Ishikawa (cell line): ENCODE measurements around the gene IP6K3.

Experiments used
- CEBPB ChIP-seq: IDR thresholded peaks from 2 replicates; pipeline ENCODE4 v1.6.1; 2012
- CREB1 ChIP-seq: IDR thresholded peaks from 2 replicates; pipeline ENCODE4 v1.6.1; 2012; ENCODE audit warnings: low read depth
- EGR1 ChIP-seq: IDR thresholded peaks from 2 replicates; pipeline ENCODE4 v1.6.1; 2012
- EP300 ChIP-seq: IDR thresholded peaks from 2 replicates; pipeline ENCODE4 v1.6.1; 2012; ENCODE audit warnings: borderline replicate concordance
- FOXM1 ChIP-seq: IDR thresholded peaks from 2 replicates; pipeline ENCODE4 v1.6.1; 2012; ENCODE audit warnings: low read depth, borderline replicate concordance
- NFIC ChIP-seq: IDR thresholded peaks from 2 replicates; pipeline ENCODE4 v1.6.1; 2012
- RAD21 ChIP-seq: IDR thresholded peaks from 2 replicates; pipeline ENCODE4 v1.6.1; 2012; ENCODE audit warnings: low read depth
- TAF1 ChIP-seq: IDR thresholded peaks from 2 replicates; pipeline ENCODE4 v1.6.1; 2012; ENCODE audit warnings: low read depth, mild to moderate bottlenecking
- TCF12 ChIP-seq: IDR thresholded peaks from 2 replicates; pipeline ENCODE4 v1.6.1; 2012; ENCODE audit warnings: low read depth
- TEAD4 ChIP-seq: IDR thresholded peaks from 2 replicates; pipeline ENCODE4 v1.6.1; 2012
- USF1 ChIP-seq: IDR thresholded peaks from 2 replicates; pipeline ENCODE4 v1.6.1; 2012
- YY1 ChIP-seq: IDR thresholded peaks from 2 replicates; pipeline ENCODE4 v1.6.1; 2012; ENCODE audit warnings: low read depth
- ZBTB7A ChIP-seq: IDR thresholded peaks from 2 replicates; pipeline ENCODE4 v1.6.1; 2012; ENCODE audit warnings: low read depth
- TF ChIP-seq, protein P1 (sequence below): IDR thresholded peaks from 2 replicates; pipeline ENCODE4 v1.6.1; 2012; ENCODE audit warnings: low read depth, mild to moderate bottlenecking
- TF ChIP-seq, protein P2 (sequence below): IDR thresholded peaks from 2 replicates; pipeline ENCODE4 v1.6.1; 2012

The IP6K3 gene

DNA sequence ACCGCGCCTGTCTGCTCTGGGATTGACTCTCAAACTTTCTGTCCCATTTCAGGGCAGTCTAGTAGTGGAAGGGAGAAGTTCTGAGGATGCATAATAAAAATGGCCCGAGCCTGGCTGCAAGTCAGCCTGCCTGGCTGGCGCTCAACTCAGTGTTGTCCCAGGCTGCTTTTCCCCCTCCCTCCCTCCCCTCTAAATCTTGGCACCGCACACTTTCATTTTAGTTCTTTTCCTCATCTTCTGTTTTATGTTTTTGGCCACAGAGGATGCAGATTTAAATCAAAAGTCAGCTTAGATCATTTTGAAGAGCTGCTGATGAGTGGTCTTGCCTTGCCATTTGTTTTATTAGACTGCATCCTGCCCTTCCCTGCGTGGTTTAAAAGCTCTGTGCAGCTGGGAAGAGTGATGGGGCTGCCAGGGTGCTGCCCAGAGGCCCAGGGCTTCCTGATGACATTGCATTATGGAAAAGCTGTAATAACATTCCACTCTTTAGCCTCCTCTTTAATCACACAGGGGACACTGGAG lies 28.7 kb downstream of the IP6K3 start:
- TF ChIP-seq RAD21 (no peak), FOXM1 (no peak), EGR1 (no peak), CREB1 (no peak), TAF1 (no peak), TCF12 (no peak), EP300 (no peak), USF1 (no peak), NFIC (no peak)
- TF ChIP-seq, protein P1, sequence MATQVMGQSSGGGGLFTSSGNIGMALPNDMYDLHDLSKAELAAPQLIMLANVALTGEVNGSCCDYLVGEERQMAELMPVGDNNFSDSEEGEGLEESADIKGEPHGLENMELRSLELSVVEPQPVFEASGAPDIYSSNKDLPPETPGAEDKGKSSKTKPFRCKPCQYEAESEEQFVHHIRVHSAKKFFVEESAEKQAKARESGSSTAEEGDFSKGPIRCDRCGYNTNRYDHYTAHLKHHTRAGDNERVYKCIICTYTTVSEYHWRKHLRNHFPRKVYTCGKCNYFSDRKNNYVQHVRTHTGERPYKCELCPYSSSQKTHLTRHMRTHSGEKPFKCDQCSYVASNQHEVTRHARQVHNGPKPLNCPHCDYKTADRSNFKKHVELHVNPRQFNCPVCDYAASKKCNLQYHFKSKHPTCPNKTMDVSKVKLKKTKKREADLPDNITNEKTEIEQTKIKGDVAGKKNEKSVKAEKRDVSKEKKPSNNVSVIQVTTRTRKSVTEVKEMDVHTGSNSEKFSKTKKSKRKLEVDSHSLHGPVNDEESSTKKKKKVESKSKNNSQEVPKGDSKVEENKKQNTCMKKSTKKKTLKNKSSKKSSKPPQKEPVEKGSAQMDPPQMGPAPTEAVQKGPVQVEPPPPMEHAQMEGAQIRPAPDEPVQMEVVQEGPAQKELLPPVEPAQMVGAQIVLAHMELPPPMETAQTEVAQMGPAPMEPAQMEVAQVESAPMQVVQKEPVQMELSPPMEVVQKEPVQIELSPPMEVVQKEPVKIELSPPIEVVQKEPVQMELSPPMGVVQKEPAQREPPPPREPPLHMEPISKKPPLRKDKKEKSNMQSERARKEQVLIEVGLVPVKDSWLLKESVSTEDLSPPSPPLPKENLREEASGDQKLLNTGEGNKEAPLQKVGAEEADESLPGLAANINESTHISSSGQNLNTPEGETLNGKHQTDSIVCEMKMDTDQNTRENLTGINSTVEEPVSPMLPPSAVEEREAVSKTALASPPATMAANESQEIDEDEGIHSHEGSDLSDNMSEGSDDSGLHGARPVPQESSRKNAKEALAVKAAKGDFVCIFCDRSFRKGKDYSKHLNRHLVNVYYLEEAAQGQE: no peak
- TF ChIP-seq, protein P2, sequence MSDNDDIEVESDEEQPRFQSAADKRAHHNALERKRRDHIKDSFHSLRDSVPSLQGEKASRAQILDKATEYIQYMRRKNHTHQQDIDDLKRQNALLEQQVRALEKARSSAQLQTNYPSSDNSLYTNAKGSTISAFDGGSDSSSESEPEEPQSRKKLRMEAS: no peak

- no peak for TF ChIP-seq FOXM1
- TF ChIP-seq, protein P1: no peak
- no peak for TF ChIP-seq TAF1
- TF ChIP-seq TCF12: no peak
- no peak for TF ChIP-seq CREB1
- TF ChIP-seq RAD21: no peak
- TF ChIP-seq, protein P2: no peak
- TF ChIP-seq ZBTB7A: no peak
- TF ChIP-seq TEAD4: no peak
- TF ChIP-seq USF1: no peak
- TF ChIP-seq EGR1: no peak
- no peak for TF ChIP-seq NFIC
- no peak for TF ChIP-seq CEBPB
- no peak for TF ChIP-seq EP300
- TF ChIP-seq YY1: no peak
These were observed 29.6 kb downstream of the IP6K3 start for GRCh38 chr6:33716890-33717632.

DNA sequence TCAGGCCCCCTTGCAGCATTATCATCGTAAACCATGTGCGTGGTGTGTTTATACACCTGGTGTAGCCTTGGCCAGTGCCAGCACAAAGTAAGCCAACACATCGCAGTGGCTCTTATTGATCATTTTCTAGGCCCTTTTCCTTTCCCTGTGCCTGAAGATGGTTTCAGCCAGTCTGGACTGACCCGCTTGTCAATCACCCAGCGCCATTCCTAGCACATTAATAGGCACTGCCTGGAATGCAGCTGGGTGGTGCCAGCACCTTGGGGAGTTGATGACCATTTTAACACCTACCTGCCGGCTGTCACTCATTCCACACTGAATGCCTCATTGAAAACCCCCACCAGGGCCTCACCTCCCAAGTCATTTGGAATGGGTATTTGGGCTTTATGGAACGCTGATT lies 30.3 kb downstream of the IP6K3 start:
- TF ChIP-seq, protein P2: peak; percentile 29; the same call in 1 of the 2 replicates
- TF ChIP-seq, protein P1: no peak
- TF ChIP-seq TEAD4: peak; percentile 86
- TF ChIP-seq EP300: peak; percentile 43; the same call in 1 of the 2 replicates
- TF ChIP-seq TCF12: peak; percentile 79
- TF ChIP-seq NFIC: peak; percentile 72

- no peak for TF ChIP-seq TCF12
- no peak for TF ChIP-seq TAF1
- no peak for TF ChIP-seq CREB1
- no peak for TF ChIP-seq RAD21
- no peak for TF ChIP-seq NFIC
- TF ChIP-seq USF1: no peak
- TF ChIP-seq ZBTB7A: no peak
- TF ChIP-seq, protein P1: no peak
- no peak for TF ChIP-seq FOXM1
- no peak for TF ChIP-seq EP300
- TF ChIP-seq TEAD4: no peak
- no peak for TF ChIP-seq YY1
- TF ChIP-seq EGR1: no peak
- no peak for TF ChIP-seq CEBPB
- TF ChIP-seq, protein P2: no peak
These were observed 32.2 kb downstream of the IP6K3 start for GRCh38 chr6:33714385-33715040.
